Measurements from ENCODE around the gene CCSER1.

Gene CCSER1

GRCh38 chr4:90130076-90130475 lies 2.9 kb downstream of the CCSER1 start:
- DNase-seq: no peak

- no peak for DNase-seq
These were observed 10.4 kb downstream of the CCSER1 start for GRCh38 chr4:90137555-90137954.

- no peak for DNase-seq
These were observed 14.9 kb downstream of the CCSER1 start for GRCh38 chr4:90142081-90142480.

- DNase-seq: no peak
These were observed 18.1 kb downstream of the CCSER1 start for GRCh38 chr4:90145319-90145718.

- no peak for DNase-seq
These were observed 19.1 kb downstream of the CCSER1 start for GRCh38 chr4:90146306-90146705.

- no peak for DNase-seq
These were observed 21.5 kb downstream of the CCSER1 start for GRCh38 chr4:90148574-90149148.

GRCh38 chr4:90152024-90152423 lies 24.8 kb downstream of the CCSER1 start:
- DNase-seq: no peak

- no peak for DNase-seq
These were observed 32.0 kb downstream of the CCSER1 start for GRCh38 chr4:90159193-90159592.

GRCh38 chr4:90160044-90160443 lies 32.9 kb downstream of the CCSER1 start:
- DNase-seq: no peak

GRCh38 chr4:90162566-90162965 lies 35.4 kb downstream of the CCSER1 start:
- no peak for DNase-seq

GRCh38 chr4:90163872-90164271 lies 36.7 kb downstream of the CCSER1 start:
- no peak for DNase-seq

GRCh38 chr4:90165883-90166282 lies 38.7 kb downstream of the CCSER1 start:
- DNase-seq: no peak

GRCh38 chr4:90171491-90171890 lies 44.3 kb downstream of the CCSER1 start:
- no peak for DNase-seq

- DNase-seq: no peak
These were observed 47.4 kb downstream of the CCSER1 start for GRCh38 chr4:90174621-90175023.

GRCh38 chr4:90181644-90182043 lies 54.5 kb downstream of the CCSER1 start:
- no peak for DNase-seq

- DNase-seq: no peak
These were observed 56.1 kb downstream of the CCSER1 start for GRCh38 chr4:90183254-90183653.

- no peak for DNase-seq
These were observed 57.4 kb downstream of the CCSER1 start for GRCh38 chr4:90184560-90184959.

- no peak for DNase-seq
These were observed 58.2 kb downstream of the CCSER1 start for GRCh38 chr4:90185416-90185815.

GRCh38 chr4:90186229-90186628 lies 59.0 kb downstream of the CCSER1 start:
- peak; percentile 14 for DNase-seq

GRCh38 chr4:90187148-90187884 lies 60.1 kb downstream of the CCSER1 start:
- peak; percentile 87 for DNase-seq

- peak; percentile 6 for DNase-seq
These were observed 62.0 kb downstream of the CCSER1 start for GRCh38 chr4:90189178-90189577.

- peak; percentile 3 for DNase-seq
These were observed 62.8 kb downstream of the CCSER1 start for GRCh38 chr4:90189946-90190345.

- peak; percentile 66 for DNase-seq
These were observed 63.3 kb downstream of the CCSER1 start for GRCh38 chr4:90190525-90190924.

GRCh38 chr4:90198086-90198847 lies 71.1 kb downstream of the CCSER1 start:
- DNase-seq: no peak
